HG03060 (cell line): ENCODE measurements around the gene ECE2.
"Not testable (repeated sequence)": the region's sequence is repeated elsewhere in the genome, so short reads cannot be mapped to it uniquely, and the experiment has no call there.

Experiments
- ATAC-seq: cut with Tn5 transposase; IDR thresholded peaks from one replicate; pipeline ENCODE4 v1.9.1; 2021; ENCODE audit warnings: low read depth, moderate number of reproducible peaks; ENCODE audit not compliant: unreplicated experiment

ECE2 gene

GRCh38 chr3:184333700-184334099 is 57.9 kb downstream of the ECE2 start:
- ATAC-seq: no peak

- no peak for ATAC-seq
Measured at GRCh38 chr3:184334470-184335158, 58.8 kb downstream of the ECE2 start.

DNA sequence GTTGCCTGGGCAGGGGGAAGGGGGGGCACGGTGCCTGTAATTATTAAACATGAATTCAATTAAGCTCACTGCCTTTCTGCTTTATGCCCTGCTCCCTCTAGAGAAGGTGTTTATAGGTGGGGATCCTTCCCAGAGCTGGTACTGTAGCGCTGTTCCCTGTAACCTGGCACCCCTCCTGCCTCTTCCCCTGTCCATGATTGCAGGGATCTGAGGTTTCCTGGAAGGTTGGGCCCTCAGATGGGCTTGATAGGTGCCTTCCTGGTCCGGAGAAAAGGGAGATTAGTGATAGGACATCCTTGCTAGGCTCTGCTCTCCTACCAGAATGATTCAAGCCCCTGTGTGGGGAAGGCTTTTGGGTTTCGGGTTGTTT is 59.5 kb downstream of the ECE2 start:
- no peak for ATAC-seq

GRCh38 chr3:184335661-184336546 is 60.1 kb downstream of the ECE2 start:
- ATAC-seq: no peak

DNA sequence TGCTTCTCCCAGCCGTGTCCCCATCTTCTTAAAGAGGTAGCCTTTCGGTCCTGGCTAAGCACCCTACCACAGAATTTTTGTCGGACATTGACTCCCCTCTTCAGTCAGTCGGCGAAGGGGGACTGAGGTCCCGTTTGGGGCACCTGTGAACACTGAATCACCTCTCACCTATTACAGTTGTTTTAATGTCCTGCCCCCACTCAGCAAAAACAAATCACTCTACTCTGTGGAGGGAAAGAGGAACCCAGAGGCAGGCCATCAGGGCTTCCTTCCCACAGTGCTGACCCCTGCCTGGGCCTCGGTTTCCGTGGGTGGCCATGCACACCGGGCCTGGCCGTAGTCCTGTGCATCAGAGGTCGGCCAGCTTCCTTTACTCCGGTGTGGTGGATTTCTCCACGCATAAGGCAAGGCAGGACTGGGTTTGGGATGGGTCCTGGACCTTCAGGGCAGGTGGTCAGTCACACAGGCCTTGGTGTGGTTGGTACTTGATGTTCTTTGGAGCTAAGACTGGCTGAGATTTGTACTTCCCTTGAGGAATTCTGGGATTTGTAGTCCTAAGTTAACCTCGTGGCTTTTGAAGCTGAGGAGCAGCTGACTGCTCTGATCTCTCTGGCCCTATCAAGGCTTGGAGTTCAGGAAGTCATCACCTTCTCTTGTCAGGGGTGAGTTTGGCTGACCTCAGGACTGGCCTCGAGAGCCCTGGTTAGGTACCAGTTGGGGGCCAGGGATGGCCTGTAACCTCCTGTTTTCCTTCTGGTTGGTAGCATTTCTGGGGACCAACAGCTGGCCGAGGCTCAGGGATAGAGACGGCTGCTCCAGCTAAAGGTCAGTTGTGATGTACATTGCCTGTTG is 61.0 kb downstream of the ECE2 start:
- ATAC-seq: no peak

DNA sequence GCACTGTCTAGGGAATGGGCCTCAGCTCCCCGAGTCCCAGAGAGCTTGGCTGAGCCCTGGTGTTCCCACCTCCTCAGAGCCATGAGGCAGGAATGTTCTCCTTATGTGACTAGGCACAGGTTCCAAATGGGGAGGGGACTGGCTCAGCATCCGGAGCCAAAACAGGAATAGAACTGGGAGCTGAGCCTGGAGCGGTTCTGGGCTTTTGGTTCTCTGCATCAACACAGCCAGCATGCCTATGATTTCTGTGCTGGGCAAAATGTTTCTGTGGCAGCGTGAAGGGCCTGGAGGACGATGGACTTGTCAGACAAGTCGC is 61.5 kb downstream of the ECE2 start, which contains the start of gene FAM131A:
FAM131A (plus strand) TSS at position 202 of the 316 bp plus-strand sequence; CDS start at position 233, 31 bp downstream.
- no peak for ATAC-seq

- ATAC-seq: no peak
Measured at GRCh38 chr3:184337981-184338380, 62.2 kb downstream of the ECE2 start.

GRCh38 chr3:184338511-184338945 is 62.7 kb downstream of the ECE2 start:
- ATAC-seq: no peak

- ATAC-seq: no peak
Measured at GRCh38 chr3:184339001-184339400, 63.2 kb downstream of the ECE2 start.

DNA sequence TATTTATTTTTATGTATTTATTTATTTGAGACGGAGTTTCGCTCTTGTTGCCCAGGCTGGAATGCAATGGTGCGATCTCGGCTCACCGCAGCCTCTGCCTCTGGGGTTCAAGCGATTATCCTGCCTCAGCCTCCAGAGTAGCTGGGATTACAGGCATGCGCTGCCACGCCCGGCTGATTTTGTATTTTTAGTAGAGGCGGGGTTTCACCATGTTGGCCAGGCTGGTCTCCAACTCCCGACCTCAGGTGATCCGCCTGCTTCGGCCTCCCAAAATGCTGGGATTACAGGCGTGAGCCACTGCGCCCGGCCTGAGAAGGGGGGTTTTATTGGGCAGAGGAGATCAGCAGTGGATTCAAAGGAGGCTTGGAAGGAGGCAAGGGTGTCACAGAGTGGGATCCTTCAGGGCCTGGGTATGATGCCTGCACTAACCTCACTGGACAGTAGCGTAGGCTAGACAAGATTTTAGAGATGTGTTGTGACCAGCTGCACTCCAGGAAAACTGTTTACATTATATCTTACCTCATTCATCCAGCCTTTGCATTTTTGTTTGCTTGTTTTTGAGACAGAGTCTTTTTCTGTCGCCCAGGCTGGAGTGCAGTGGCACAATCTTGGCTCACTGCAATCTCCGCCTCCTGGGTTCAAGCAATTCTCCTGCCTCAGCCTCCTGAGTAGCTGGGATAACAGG is 63.8 kb downstream of the ECE2 start:
- not testable (repeated sequence) for ATAC-seq

- no peak for ATAC-seq
Measured at GRCh38 chr3:184341925-184342324, 66.1 kb downstream of the ECE2 start.
